Hindlimb muscle (tissue), 1 donor: ENCODE measurements around the gene MAP7D3. TPM values are rescaled to one million over a fixed set of nuclear protein-coding genes. Genes with fewer than 3 reads are reported as not detected.
"Not testable (repeated sequence)": the region's sequence is repeated elsewhere in the genome, so short reads cannot be mapped to it uniquely, and the experiment has no call there.

ENCODE experiments used
- DNase-seq: peaks from one replicate; pipeline ENCODE4 v3.0.0-alpha.2; 2013
- polyA plus RNA-seq: library from polyadenylated mRNA; unstranded; fragments of 120-200 nt; gene quantifications from one replicate; pipeline ENCODE4 v1.2.1, GENCODE V29; 2013; ENCODE audit not compliant: insufficient read length

Gene MAP7D3
- polyA plus RNA-seq, 1 donor: 10.6 TPM

DNA sequence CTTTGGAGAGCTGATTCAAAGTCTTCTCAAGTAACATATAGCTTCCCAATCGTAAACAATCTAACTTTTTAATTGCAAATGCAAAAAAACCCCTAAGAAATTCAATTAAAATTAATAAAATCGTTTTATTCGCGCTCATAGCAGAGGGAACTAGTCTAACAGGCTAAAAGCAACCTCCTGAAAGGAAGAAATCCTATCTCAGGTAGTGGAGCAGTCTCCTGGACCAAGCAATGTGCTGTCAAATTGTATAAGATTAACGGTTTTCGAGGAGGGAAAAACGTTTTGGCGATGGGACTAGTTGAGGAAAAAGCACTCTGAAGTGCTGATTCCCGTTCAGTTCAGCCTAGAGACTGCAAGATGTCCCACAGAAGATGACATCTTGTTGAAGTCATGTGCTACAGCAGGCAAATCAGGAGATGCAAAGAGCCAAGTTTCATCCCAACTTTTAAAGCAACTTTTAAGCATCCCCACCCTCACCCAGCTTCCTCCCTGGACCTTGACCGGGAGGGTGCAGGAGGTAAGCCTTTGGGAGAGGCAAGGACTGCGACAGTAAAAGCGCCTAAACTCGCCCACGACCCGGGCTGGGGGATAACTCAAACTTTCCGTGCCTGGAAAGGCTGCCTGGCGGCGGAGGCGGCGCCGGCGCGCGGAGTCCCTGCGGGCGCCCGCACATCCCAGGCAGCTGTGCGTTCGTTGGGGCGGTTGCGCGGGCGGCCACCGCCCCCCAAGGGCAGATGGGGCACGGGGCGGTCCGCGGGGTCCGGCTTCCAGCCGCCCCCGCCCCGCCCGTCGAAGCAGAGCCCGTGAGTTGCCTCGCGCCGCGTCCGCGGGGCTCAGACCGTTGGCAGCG is 784 bp downstream of the MAP7D3 start:
- DNase-seq: no peak

DNA sequence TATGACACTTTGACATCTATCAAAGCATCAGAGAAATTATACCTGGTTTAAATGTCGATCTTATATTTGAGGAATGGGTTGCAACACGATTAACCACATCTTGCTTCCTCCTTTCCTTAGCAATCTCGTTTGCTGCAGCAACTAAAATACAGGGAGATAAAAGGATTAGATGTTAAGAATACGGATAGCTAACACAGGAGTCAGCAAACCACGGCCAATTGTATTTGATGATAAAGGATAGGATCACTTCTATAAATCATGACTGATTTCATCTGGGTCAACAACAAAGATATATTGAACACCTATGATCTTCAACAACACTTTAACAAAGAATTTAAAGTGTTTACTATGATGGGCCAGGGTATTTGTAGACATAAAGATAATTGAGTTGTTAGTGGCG is 5.0 kb downstream of the MAP7D3 start:
- no peak for DNase-seq

DNA sequence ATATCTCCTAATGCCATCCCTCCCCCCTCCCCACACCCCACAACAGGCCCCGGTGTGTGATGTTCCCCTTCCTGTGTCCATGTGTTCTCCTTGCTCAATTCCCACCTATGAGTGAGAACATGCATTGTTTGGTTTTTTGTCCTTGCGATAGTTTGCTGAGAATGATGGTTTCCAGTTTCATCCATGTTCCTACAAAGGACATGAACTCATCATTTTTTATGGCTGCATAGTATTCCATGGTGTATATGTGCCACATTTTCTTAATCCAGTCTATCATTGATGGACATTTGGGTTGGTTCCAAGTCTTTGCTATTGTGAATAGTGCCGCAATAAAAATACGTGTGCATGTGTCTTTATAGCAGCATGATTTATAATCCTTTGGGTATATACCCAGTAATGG is 13.4 kb downstream of the MAP7D3 start:
- not testable (repeated sequence) for DNase-seq

DNA sequence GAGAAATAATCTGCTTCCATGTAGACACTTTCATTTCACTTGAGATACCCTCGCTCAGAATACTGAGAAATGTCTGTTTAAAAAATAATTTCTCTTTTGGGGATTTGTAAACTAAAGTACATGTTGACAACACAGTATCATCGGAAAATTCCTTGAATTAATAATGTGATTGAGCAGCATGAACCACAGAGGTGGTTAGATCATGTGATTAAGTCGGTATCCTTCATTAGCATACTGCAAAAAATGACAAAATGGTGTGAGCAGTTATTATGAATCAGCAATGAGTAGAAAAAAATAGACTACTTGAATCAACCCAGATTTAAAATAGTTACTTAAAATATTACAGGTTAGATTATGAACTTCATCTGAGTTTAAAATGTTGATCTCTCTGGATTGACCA is 14.1 kb downstream of the MAP7D3 start:
- DNase-seq: no peak

DNA sequence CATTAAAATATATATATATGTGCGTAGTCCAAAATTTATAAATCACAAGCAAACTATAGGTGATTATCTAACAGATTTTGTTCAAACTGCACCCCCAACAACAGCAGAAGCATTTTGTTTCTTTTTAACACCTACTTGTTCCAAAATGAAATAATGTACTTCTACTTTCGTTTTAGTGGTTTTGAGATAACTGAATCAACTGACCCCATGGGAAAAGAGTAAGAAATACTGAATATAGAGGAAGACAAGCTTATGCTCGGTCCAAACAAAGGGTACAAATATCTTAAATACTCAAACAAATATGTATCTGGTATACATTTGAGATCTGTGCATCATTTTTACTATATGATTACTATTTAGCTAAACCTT is 22.4 kb downstream of the MAP7D3 start:
- no peak for DNase-seq

DNA sequence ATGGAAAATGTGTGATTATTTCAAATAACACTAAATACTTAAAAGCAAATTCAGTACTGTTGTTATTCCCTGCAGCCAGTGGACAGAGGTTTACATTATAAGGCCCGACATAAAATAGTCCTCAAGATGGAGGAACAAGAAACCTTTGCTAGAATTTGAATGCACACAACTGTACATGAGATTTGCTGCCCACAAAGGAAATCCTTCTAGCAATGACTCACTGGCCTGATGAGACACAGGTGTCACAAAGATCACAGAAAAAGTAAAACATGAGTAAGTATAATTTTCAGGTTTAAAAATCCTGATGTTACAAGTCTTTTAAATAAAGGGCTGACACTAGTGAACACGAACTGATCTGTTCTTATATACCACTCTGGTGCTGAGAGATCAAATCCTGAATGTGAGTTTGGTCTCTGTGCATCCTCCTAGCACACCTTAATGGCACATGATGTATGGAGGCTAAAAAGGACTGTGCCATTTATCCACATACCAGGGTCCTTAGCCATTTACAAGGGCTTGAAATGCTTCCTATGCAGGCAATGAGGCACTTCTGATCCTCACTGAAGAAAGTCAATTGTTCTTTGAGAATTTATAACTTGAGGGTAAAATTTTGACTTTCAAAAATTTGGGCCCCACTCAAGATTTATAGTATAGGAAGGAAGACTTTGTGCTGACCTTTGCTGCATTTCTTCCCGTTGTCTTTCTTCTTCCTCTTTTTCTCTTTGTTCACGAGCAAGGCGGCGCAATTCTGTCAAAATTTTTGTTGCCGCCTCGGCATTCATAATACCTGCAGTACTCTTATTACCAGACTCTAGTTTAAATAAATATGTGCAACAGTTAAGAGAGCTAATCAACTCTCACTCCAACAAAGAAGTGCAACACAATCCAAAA is 23.0 kb downstream of the MAP7D3 start:
- no peak for DNase-seq

DNA sequence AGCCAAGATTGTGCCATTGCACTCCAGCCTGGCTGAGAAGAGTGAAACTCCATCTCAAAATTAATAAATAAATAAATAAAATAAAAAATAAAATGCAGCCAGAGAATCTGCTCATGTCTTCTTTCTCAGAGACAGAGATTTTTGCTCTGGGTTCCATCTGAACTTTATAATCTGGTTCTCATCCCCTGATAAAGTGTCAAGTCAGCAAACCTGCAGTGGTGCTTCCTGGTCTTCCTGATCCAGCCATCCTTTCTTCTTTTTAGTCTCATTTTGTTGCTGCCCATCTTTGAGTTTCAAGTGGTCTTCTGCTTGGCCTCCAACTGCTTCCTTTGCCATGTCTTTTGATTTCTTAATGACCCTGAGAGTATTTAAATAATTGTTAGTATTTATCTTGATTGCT is 24.1 kb downstream of the MAP7D3 start:
- no peak for DNase-seq

DNA sequence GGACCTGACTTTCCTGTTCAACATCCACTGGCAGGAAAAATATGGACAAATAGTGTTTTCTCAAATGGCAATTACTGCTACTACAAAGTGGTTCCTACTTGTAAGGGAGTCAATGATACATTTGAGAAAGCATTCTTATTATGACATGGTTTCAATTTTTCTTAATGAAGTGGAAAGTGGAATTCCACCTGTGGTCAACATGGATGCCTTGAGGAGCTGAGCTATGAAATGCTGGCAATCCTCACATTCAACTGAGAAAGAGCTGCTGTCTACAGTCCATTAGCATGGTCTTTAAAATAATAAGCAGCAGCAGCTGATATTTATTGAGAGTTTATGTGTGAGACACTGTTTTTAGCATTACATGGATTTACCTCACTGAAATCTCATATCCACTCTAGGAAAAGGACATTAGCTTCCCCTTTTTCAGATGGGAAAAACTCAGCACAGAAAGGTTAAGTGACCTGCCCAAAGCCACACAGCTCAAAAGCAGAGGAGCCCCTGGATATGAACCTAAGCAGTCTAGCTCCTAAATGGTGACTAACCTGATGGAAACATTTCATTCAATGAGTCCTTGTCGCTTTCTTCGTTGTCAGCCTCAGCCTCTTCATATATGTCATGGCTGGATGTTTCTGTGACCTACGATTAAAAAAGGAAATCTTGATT is 29.2 kb downstream of the MAP7D3 start:
- DNase-seq: no peak

DNA sequence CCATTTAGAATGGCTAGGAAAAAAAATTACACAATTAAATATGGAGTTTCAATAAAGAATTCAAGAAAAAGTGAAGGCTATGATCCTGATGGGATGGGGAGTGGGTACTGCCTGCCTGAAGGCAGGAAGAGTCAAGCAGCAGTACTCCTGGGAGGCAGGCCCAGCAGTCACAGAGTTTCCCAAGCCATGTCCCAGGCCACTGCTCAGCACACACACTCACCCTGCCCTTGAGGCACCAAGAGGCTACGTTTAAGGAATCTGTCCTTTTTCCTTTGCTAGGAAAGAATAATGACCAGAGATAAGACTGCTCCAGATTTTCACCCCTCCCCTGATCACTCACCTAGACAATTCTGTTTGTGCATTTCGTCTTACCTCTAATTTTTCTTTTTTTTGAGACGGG is 30.2 kb downstream of the MAP7D3 start:
- DNase-seq: no peak

DNA sequence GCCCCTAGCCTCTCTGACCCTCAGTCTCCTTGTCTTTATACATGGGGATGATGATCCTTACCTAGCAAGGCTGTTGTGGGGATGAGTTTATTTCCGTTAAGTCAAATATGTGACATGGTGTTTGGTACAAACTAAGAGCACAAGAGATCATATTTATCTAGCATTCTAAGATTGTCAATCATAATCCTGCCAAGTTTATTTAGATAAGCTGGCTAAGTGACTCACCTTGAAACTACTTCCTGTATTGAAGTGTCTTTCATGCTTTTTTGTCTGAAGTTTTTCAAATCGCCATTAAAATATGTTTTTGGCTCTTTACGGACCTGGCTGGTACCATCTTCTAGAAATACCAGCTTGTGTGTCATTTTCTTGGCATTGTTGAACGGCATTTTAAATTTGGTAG is 30.7 kb downstream of the MAP7D3 start:
- no peak for DNase-seq

DNA sequence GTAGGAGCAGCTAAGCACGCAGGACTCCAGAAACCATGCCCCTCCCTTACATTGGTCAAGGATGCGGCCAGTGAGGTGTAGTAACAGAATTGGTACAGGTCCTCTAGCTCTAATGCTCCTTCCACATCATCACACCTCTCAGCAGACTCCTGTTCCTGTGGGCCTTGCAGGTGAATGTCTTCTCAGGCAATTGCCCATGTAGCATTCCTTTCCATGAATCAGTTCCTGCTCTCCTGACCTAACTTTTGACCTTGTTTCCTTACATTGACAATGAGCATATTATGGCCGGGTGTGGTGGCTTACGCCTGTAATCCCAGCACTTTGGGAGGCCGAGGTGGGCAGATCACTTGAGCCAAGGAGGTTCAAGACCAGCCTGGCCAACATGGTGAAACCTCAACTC is 31.3 kb downstream of the MAP7D3 start:
- no peak for DNase-seq

DNA sequence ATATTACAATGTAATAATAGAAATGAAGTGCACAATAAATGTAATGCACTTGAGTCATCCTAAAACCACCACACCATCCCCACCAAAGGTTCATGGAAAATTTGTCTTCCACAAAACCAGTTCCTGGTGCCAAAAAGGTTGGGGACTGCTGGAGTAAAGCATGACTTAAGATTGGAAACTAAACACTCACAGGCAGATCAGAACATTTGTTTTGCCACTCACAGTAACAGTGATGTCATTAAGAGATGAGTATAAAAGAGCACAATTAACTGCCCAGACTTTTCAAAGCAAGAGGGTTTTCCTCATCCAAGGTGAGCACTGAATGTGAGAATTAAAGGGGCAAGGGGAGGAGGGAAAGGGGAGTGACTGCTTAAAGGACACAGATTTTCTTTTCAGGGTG is 35.6 kb downstream of the MAP7D3 start:
- DNase-seq: no peak

DNA sequence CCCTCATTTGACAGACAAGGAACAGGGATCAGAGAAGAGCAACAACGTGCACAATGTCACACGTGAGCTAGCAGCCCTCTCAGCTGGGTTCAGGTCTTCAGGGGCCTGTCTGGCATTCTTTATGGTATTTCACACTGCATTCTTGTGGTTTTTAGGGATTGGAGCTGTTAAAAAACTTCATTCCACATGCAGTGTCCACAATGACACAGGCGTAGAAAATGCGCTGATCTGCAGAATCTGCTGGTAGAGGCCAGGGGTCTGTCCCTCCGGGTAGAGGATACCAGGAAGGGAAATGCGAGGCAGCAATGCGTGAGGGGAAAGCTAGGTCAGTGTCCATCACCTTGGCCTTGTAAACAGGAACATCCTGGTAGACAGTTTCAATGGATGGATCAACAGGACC is 36.6 kb downstream of the MAP7D3 start:
- DNase-seq: no peak

DNA sequence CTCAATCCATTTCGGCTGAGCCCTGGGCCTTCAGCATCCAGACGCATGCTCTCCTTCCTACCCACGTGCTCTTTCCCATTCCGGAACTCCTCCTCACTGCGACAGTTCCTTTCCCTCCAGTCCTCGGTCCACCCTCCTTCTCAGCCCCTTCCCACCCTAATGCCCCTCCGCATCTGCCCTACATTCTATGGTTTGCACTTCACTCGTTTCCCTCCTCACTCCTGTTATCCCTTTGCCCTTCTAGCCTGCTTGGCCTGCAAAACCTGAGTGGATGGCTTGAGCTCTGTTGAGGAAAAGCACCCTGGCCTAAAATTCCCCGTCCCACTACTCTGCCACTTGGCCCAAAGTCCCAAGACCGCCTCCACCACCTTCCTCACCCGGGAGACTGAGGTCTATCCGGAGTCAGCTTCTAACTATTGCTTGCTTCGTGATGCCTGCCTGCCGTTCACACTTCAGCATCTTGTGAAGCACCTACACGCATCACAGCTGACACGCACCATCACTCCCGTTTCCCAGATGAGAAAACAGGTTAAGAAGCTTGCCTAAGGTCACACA is 38.6 kb downstream of the MAP7D3 start:
- DNase-seq: no peak

DNA sequence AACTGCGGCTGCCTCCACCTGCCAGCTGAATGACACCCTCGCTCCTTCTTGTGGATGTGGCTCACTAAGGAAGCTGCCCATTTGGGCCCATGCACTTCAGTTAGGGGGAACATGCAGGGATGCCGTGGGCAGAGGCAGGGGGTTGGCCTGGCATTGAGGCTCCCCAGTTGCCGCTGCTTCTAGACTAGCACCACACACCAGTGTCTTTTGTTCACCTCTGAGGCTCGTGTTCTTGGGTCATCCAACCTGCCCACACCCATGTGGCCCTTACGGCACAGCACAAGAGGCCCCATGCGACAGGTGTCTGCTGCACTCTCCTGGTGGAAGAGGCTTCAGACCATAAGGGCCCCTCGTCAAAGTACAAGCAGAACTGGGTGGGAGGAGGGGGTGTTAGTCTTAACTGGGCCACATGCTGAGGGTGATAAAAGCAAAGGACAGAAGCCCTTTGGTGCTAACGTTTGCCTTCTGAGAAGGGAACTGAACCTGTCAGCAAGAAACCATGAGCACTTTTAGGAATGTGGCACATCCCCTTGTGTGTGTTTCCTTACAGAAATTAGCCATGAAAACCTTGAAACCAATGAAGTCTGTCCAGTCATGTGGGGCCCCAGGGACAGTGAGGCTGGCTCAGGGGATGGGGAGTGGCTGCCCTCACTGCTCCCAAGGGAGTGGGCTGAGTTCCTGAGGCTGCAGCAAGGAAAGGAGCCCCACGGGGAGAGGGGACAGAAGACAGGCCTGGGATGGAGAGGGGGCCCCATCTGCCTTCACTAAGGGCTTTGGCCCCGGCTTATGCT is 39.2 kb downstream of the MAP7D3 start:
- no peak for DNase-seq

DNA sequence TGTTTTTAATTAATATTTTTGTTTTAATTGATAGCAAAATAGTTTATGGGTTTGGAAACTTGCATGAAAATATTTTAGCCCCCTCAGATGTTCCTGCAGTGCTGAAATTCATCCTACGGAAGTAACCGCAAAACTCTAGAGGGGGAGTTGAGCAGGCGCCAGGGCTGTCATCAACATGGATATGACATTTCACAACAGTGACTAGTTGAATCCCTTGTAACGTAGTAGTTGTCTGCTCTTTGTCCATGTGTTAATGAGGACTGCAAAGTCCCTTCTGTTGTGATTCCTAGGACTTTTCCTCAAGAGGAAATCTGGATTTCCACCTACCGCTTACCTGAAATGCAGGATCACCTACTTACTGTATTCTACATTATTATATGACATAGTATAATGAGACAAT is 40.4 kb downstream of the MAP7D3 start:
- no peak for DNase-seq

DNA sequence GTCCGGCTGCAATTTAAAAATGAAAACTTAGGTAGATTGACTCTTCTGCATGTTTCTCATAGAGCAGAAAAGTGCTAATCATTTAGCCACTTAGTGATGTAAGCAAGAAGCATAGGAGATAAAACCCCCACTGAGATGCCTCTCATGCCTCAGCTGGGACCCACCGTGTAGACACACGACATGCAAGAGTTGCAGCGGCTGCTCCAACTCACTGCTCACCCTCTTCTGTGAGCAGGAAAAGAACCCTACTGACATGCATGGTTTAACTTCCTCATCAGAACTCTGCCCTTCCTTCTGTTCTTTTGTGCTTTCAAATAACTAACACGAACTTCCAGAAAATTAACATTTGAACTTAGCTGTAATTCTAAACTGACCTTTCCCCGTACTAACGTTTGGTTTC is 41.0 kb downstream of the MAP7D3 start:
- DNase-seq: no peak

DNA sequence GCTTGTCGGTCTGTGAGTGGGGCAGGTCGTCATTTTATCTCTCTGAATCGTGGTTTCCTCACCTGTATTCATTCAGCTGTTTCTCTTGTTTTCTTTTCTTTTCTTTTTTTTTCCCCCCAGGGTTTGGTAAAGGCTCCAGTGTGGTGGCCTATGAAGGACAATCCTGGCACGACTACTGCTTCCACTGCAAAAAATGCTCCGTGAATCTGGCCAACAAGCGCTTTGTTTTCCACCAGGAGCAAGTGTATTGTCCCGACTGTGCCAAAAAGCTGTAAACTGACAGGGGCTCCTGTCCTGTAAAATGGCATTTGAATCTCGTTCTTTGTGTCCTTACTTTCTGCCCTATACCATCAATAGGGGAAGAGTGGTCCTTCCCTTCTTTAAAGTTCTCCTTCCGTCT is 41.4 kb downstream of the MAP7D3 start:
- DNase-seq: no peak

DNA sequence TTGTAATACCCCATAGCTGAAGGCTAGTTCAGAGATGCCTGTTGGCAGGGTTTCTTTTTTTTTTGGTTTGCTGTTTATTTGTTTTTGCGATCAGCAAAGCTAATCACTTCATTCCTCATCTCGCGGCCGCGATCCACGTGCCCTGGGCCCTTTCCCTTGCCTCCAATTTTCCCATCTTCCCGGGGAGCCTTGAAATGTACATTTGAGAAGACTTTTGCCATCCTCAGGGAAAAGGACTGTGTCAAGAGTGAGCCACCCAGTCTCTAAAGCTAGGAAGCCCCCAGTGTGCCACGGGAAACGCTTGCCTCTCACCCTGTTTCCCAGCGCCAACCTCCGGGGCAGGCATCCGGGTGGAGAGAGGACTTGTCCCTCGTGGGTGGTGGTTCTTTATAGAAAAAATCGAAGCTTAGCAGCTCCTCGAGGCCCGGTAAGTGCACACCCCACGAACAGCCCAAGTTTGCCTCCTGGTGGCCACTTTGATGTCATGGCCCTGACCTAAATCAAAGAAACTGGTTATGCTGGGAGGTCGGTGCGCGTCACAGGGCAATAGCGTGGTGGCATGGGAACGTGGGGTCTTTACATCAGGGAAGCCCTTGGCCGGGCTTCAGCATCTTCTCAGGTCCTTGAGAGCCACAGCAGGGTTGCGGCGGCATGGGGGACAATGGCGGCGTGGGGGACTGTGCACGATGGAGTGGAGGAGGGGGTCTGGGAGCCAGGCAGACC is 42.0 kb downstream of the MAP7D3 start:
- DNase-seq: no peak

DNA sequence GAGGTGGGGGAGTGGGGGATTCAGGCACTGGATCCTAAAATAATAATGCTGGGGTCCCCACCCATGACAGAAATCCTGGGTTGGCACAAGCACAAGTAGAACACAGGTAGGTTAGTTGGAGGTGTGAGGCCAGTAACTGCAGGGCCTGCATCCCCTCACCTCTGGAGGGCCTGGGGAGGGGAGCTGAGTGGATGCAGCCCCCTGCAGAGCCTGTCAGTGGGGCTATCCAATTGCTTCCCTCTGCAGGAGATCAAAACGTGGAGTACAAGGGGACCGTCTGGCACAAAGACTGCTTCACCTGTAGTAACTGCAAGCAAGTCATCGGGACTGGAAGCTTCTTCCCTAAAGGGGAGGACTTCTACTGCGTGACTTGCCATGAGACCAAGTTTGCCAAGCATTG is 43.7 kb downstream of the MAP7D3 start:
- DNase-seq: no peak

DNA sequence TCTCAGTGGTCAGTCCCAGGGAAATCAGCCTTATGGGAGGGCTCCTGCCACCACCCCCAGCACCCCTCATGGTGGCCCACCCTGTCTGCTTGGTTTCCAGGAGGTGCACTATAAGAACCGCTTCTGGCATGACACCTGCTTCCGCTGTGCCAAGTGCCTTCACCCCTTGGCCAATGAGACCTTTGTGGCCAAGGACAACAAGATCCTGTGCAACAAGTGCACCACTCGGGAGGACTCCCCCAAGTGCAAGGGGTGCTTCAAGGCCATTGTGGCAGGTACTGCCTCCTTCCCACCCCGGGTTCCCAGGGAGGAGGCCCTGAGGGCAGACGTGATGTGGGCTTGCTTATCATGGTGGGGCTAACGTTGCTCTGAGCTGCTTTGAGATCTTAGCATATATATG is 44.3 kb downstream of the MAP7D3 start:
- DNase-seq: no peak
